NB4 (cell line): Measurements from ENCODE around the gene ACOXL.

Source experiments
- MYC ChIP-seq: IDR thresholded peaks from 2 replicates; pipeline ENCODE4 v1.6.1; 2011; ENCODE audit warnings: low read depth, low read length
- POLR2A ChIP-seq: IDR thresholded peaks from 2 replicates; pipeline ENCODE4 v1.6.1; 2011; ENCODE audit warnings: mild to moderate bottlenecking; ENCODE audit not compliant: insufficient read length; ENCODE audit errors: extremely low read depth
- TF ChIP-seq, protein P1 (sequence below): IDR thresholded peaks from one replicate; pipeline ENCODE4 v1.5.1; 2012; ENCODE audit warnings: low read depth, low read length
- TF ChIP-seq, protein P2 (sequence below): IDR thresholded peaks from 2 replicates; pipeline ENCODE4 v1.6.1; 2011; ENCODE audit warnings: low read depth, low read length

DNA sequence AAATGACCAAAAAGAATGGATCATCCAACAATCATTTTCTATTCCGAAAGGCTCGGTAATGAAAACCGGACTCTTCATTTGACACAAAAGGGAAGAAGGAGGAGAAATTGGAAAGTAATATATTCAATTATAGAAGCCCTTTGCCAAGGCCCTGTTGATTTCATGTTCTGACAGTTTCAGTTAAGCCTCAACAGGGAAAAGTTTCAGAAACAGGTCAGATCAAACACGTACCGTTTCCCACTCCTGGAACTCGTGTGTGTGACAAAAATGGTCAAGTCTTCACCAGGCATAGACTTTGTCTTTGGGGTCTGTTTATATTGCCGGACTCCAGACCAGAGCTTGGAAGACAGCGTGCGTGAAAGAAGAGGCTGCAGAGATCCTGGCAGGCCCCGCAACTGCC lies 287.0 kb downstream of the ACOXL start:
- TF ChIP-seq, protein P1, sequence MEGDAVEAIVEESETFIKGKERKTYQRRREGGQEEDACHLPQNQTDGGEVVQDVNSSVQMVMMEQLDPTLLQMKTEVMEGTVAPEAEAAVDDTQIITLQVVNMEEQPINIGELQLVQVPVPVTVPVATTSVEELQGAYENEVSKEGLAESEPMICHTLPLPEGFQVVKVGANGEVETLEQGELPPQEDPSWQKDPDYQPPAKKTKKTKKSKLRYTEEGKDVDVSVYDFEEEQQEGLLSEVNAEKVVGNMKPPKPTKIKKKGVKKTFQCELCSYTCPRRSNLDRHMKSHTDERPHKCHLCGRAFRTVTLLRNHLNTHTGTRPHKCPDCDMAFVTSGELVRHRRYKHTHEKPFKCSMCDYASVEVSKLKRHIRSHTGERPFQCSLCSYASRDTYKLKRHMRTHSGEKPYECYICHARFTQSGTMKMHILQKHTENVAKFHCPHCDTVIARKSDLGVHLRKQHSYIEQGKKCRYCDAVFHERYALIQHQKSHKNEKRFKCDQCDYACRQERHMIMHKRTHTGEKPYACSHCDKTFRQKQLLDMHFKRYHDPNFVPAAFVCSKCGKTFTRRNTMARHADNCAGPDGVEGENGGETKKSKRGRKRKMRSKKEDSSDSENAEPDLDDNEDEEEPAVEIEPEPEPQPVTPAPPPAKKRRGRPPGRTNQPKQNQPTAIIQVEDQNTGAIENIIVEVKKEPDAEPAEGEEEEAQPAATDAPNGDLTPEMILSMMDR, result no peak
- TF ChIP-seq POLR2A (no peak), MYC (no peak)
- TF ChIP-seq, protein P2, sequence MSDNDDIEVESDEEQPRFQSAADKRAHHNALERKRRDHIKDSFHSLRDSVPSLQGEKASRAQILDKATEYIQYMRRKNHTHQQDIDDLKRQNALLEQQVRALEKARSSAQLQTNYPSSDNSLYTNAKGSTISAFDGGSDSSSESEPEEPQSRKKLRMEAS, result no peak
